SK-N-SH treated with all-trans-retinoic acid at 6 μM for 48 hours (cell line): Measurements from ENCODE around the gene TMEM25.

Experiments used
- CSDC2 ChIP-seq: fragments of 250-450 bp; sonication (Bioruptor Pico); IDR thresholded peaks from 2 replicates; pipeline ENCODE4 v1.5.0; 2020; ENCODE audit warnings: mild to moderate bottlenecking, moderate library complexity
- ESRRG ChIP-seq: fragments of 250-450 bp; sonication (Bioruptor Pico); IDR thresholded peaks from 2 replicates; pipeline ENCODE4 v1.6.1; 2021; ENCODE audit warnings: mild to moderate bottlenecking
- RARB ChIP-seq: fragments of 250-450 bp; sonication (Bioruptor Pico); IDR thresholded peaks from 2 replicates; pipeline ENCODE4 v1.8.0; 2021; ENCODE audit warnings: mild to moderate bottlenecking, moderate library complexity
- TOX ChIP-seq: fragments of 250-450 bp; sonication (Bioruptor Pico); IDR thresholded peaks from 2 replicates; pipeline ENCODE4 v1.8.0; 2021; ENCODE audit warnings: mild to moderate bottlenecking, moderate library complexity, borderline replicate concordance
- ZFP30 ChIP-seq: fragments of 450-650 bp; formaldehyde crosslinking; IDR thresholded peaks from 2 replicates; pipeline ENCODE4 v1.5.0; 2022; ENCODE audit warnings: mild to moderate bottlenecking, moderate library complexity
- ZNF565 ChIP-seq: fragments of 450-650 bp; formaldehyde crosslinking; conservative IDR thresholded peaks from 2 replicates; pipeline ENCODE4 v1.5.0; 2020; ENCODE audit warnings: low read depth, mild to moderate bottlenecking, moderate library complexity
- TF ChIP-seq, protein P1 (sequence below): fragments of 250-450 bp; sonication (Bioruptor Pico); IDR thresholded peaks from 2 replicates; pipeline ENCODE4 v1.8.0; 2020; ENCODE audit warnings: mild to moderate bottlenecking, moderate library complexity, borderline replicate concordance

DNA sequence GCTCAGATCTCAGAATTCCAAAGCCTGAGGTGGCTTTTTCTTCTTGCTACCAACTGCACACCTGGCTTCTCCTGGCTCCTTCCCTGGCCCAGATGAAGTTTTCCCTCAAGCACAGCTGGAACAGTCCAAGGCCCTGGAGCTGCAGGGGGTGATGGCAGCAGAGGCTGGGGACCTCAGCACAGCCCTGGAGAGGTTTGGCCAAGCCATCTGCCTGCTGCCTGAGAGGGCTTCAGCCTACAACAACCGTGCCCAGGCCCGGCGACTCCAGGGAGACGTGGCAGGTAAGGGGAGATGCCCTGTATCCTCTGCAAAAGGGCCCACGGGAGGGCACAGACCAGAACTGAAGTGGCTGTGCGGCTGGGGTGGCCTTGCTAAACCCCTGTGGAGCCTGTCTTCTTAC, 2.5 kb upstream of the TMEM25 start:
- TF ChIP-seq ZFP30 (CRISPR knock-in tag) (no peak), RARB (CRISPR knock-in tag) (no peak), CSDC2 (CRISPR knock-in tag) (no peak), ZNF565 (CRISPR knock-in tag) (no peak), TOX (CRISPR knock-in tag) (no peak), ESRRG (CRISPR knock-in tag) (no peak)
- TF ChIP-seq, protein P1, sequence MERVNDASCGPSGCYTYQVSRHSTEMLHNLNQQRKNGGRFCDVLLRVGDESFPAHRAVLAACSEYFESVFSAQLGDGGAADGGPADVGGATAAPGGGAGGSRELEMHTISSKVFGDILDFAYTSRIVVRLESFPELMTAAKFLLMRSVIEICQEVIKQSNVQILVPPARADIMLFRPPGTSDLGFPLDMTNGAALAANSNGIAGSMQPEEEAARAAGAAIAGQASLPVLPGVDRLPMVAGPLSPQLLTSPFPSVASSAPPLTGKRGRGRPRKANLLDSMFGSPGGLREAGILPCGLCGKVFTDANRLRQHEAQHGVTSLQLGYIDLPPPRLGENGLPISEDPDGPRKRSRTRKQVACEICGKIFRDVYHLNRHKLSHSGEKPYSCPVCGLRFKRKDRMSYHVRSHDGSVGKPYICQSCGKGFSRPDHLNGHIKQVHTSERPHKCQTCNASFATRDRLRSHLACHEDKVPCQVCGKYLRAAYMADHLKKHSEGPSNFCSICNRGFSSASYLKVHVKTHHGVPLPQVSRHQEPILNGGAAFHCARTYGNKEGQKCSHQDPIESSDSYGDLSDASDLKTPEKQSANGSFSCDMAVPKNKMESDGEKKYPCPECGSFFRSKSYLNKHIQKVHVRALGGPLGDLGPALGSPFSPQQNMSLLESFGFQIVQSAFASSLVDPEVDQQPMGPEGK (CRISPR knock-in tag): no peak
